Lower leg skin (tissue), 4 donors: ENCODE measurements around the gene MRTO4. TPM values are rescaled to one million over a fixed set of nuclear protein-coding genes. Genes with fewer than 3 reads are reported as not detected.

Source experiments
- DNase-seq, 2 donors: peaks; one replicate each; pipeline ENCODE4 v3.0.0-alpha.2; 2019; ENCODE audit warnings: low spot score in 2 of 2
- H3K4me3 ChIP-seq: fragments of 200-600 bp; sonication (generic); 2 replicates; pipeline ENCODE4 v1.5.1; 2017; ENCODE audit warnings: mild to moderate bottlenecking, low read depth; ENCODE audit not compliant: poor library complexity, severe bottlenecking
- CTCF ChIP-seq, 3 donors: fragments of 450-650 bp; IDR thresholded peaks; one replicate each; pipeline ENCODE4 v1.5.1; 2016; ENCODE audit warnings: antibody characterized with exemption in 3 of 3, mild to moderate bottlenecking in 3 of 3, moderate library complexity in 2 of 3
- POLR2A ChIP-seq, 2 donors: fragments of 450-650 bp; IDR thresholded peaks; one replicate each; pipeline ENCODE4 v1.6.1; 2016 to 2017; ENCODE audit warnings: antibody characterized with exemption in 2 of 2, mild to moderate bottlenecking in 1 of 2, moderate library complexity in 1 of 2
- WGBS, 2 donors: methylation state at CpG; one replicate each; pipeline ENCODE4 v1.1.5; 2018; 5-methylcytosine and 5-hydroxymethylcytosine counted together
- intact Hi-C: fragments of 100-400 bp; cut with DNase I; formaldehyde crosslinking; loops from one replicate; pipeline ENCODE4 v1.15.0; 2023; ENCODE audit warnings: low total_unique reads
- total RNA-seq, 4 donors: library from RNA; depleted of rRNA; stranded (reverse); fragments of >200 nt; gene quantifications; one replicate each; pipeline ENCODE4 v1.1.0, GENCODE V29; 2016

MRTO4 gene
- total RNA-seq, 4 donors from 2014 or later, result 12.4 to 26.4 (median 20.9) TPM

- TF ChIP-seq POLR2A (IDR thresholded peaks at IDR 0.05) (no peak), CTCF (IDR thresholded peaks at IDR 0.05) (no peak)
- WGBS, 2 donors, result 89 to 90% methylated on average over 8 to 10 of the region's 10 CpGs
- no peak for DNase-seq
- no peak overlapping the region for H3K4me3 ChIP-seq
- intact Hi-C loops, result no loop called here
Observed at GRCh38 chr1:19307794-19308508, 56.3 kb downstream of the MRTO4 start.

- intact Hi-C loops, result no loop called here
- no peak for DNase-seq
- H3K4me3 ChIP-seq, result no peak overlapping the region
- TF ChIP-seq CTCF (IDR thresholded peaks at IDR 0.05), result no peak
- no peak for TF ChIP-seq POLR2A (IDR thresholded peaks at IDR 0.05)
- 93 to 100% methylated on average over 3 of the region's 3 CpGs for whole genome bisulfite sequencing, 2 donors
Observed at GRCh38 chr1:19308509-19308907, 56.9 kb downstream of the MRTO4 start.

GRCh38 chr1:19309123-19309813 is 57.7 kb downstream of the MRTO4 start:
- 68 to 83% methylated on average over 6 of the region's 6 CpGs for WGBS, 2 donors
- no peak for DNase-seq
- H3K4me3 ChIP-seq, result no peak overlapping the region
- TF ChIP-seq CTCF (IDR thresholded peaks at IDR 0.05), result no peak
- TF ChIP-seq POLR2A (IDR thresholded peaks at IDR 0.05), result no peak
- intact Hi-C loops, result no loop called here

Other genes starting within 250 kb of the MRTO4 start
- 100 to 1,000 TPM; 255 to 380 (median 329) TPM for gene UBR4, start 41.5 kb upstream of the MRTO4 start, total RNA-seq
- gene EMC1, start 281 bp upstream of the MRTO4 start, total RNA-seq, result 10 to 100 TPM; 26.7 to 31.8 (median 30.2) TPM
- 1 to 10 TPM in 3 of 4 donors, under 1 TPM in 1; 0.84 to 2.4 (median 1.6) TPM for gene AKR7A3, start 37.0 kb downstream of the MRTO4 start, total RNA-seq
- gene AKR7A2, start 60.3 kb downstream of the MRTO4 start, total RNA-seq, result 100 to 1,000 TPM in 1 of 4 donors, 10 to 100 TPM in 3; 84.1 to 132 (median 89.6) TPM
- 10 to 100 TPM; 17.9 to 22.4 (median 19.5) TPM for gene SLC66A1, start 60.5 kb downstream of the MRTO4 start, total RNA-seq
- gene CAPZB, start 233.7 kb downstream of the MRTO4 start, total RNA-seq, result 100 to 1,000 TPM in 2 of 4 donors, 10 to 100 TPM in 2; 84.7 to 124 (median 103) TPM